HG03025 (cell line): Measurements from ENCODE around the gene PI16.
"Not testable (repeated sequence)": the region's sequence is repeated elsewhere in the genome, so short reads cannot be mapped to it uniquely, and the experiment has no call there.

Source experiments
- ATAC-seq: cut with Tn5 transposase; IDR thresholded peaks from one replicate; pipeline ENCODE4 v1.9.1; 2021; ENCODE audit warnings: mild to moderate bottlenecking, moderate library complexity; ENCODE audit not compliant: unreplicated experiment, low FRiP score

The PI16 gene

GRCh38 chr6:36927691-36928546 is 26.6 kb upstream of the PI16 start:
- no peak for ATAC-seq

GRCh38 chr6:36928547-36928918 is 26.0 kb upstream of the PI16 start:
- ATAC-seq = no peak

GRCh38 chr6:36929152-36929551 is 25.4 kb upstream of the PI16 start:
- no peak for ATAC-seq

- no peak for ATAC-seq
Measured at GRCh38 chr6:36929607-36930006, 24.9 kb upstream of the PI16 start.

- ATAC-seq = no peak
Measured at GRCh38 chr6:36930483-36930882, 24.1 kb upstream of the PI16 start.

GRCh38 chr6:36933102-36933501 is 21.4 kb upstream of the PI16 start:
- ATAC-seq = no peak

GRCh38 chr6:36933519-36933918 is 21.0 kb upstream of the PI16 start:
- no peak for ATAC-seq

GRCh38 chr6:36934901-36935300 is 19.6 kb upstream of the PI16 start:
- no peak for ATAC-seq

- ATAC-seq = no peak
Measured at GRCh38 chr6:36936824-36937223, 17.7 kb upstream of the PI16 start.

GRCh38 chr6:36937896-36938295 is 16.6 kb upstream of the PI16 start:
- no peak for ATAC-seq

- ATAC-seq = no peak
Measured at GRCh38 chr6:36938536-36938935, 16.0 kb upstream of the PI16 start.

- ATAC-seq = not testable (repeated sequence)
Measured at GRCh38 chr6:36939005-36939404, 15.5 kb upstream of the PI16 start.

GRCh38 chr6:36940027-36940426 is 14.5 kb upstream of the PI16 start:
- ATAC-seq = no peak

- not testable (repeated sequence) for ATAC-seq
Measured at GRCh38 chr6:36941561-36941960, 13.0 kb upstream of the PI16 start.

GRCh38 chr6:36942329-36942728 is 12.2 kb upstream of the PI16 start:
- ATAC-seq = not testable (repeated sequence)

- ATAC-seq = no peak
Measured at GRCh38 chr6:36944650-36945049, 9.9 kb upstream of the PI16 start.

GRCh38 chr6:36945301-36945700 is 9.2 kb upstream of the PI16 start:
- no peak for ATAC-seq

GRCh38 chr6:36946526-36946925 is 8.0 kb upstream of the PI16 start:
- no peak for ATAC-seq

GRCh38 chr6:36947570-36948351 is 6.8 kb upstream of the PI16 start:
- ATAC-seq = no peak

GRCh38 chr6:36949076-36949475 is 5.5 kb upstream of the PI16 start:
- not testable (repeated sequence) for ATAC-seq

- ATAC-seq = no peak
Measured at GRCh38 chr6:36949636-36950035, 4.9 kb upstream of the PI16 start.

GRCh38 chr6:36953931-36954261 is 642 bp upstream of the PI16 start:
- no peak for ATAC-seq
